Dermis microvascular lymphatic vessel endothelial cell (primary cell): Measurements from ENCODE around the gene HK3. TPM values are rescaled to one million over a fixed set of nuclear protein-coding genes. Genes with fewer than 3 reads are reported as not detected.

Source experiments
- DNase-seq, 2 donors: peaks; one replicate each; pipeline versions ENCODE4 v3.0.0 to v3.0.0-alpha.2; 2010; ENCODE audit warnings: low read depth in 2 of 2
- total RNA-seq: library from RNA; depleted of rRNA; stranded (reverse); fragments of >200 nt; gene quantifications from 2 replicates; pipeline ENCODE4 v1.2.1, GENCODE V29; 2014

HK3 gene
- total RNA-seq, 1 donor from 2014 or later: not detected

DNA sequence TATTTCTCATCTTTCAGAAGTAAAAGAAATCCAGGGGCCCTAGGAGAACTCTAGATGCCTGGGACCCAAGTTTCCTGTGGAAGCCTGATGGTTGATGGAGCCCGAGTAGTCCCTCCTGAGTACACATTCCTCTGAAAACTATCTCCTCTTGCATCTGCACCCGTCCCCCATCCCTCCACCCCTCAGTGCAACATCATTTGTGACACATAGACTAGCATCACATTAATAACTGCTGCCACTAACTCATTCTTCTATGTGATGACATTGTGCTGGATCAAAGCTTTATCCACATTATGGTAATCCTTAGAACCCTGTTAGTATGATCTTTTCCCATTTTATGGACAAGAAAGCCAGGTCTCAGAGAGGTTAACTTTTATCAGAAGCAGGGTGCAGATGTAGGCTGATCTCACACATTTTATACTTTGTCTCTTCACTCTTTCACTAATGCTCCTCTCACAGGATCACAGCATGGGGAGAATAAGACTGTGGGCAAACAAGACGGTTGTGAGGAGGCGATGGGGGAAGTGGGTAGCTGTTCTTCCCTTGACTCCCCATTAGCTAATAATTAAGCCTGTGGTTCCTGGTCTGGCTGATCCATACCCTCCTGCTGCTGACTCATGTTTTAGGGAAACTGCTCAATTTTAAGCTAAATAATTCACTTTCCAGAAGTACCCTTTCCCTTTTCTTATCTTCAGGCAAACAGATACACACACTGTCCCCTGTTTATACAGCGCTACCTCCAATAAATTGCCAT lies 3.9 kb upstream of the HK3 start:
- no peak for DNase-seq

DNA sequence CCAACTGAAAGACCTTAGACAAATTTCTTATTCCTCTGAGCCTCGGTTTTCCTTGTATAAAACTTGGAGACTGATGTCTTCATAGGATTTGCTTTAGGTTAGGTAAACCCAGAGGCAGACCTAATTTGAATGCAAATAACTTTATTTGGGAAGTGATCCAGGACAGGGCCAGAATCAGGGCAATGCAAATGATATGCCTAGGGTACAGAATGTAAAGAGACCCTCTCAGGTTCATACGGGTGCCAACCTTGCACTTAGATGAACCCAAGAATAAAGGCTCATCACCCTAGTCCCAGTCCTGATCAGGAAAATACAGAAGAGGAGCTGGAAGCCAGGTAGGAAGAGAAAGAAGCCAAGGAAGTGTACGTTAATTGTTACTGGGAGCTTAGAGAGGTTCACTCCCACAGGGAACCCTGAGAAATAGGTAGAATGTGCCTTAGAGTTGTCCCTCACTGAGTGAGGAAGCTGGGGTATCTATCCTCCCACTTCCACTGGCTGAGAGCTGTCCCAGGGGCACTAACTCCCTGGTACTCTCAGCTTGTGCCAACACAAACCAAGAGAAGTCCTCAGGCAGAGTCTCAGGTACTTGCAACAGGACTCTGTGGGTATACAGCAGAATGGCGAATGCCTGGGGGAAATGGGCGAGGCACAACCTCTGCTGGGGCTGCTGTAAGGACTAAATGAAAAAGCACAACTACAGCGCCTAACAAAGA lies 3.1 kb upstream of the HK3 start:
- DNase-seq: no peak

DNA sequence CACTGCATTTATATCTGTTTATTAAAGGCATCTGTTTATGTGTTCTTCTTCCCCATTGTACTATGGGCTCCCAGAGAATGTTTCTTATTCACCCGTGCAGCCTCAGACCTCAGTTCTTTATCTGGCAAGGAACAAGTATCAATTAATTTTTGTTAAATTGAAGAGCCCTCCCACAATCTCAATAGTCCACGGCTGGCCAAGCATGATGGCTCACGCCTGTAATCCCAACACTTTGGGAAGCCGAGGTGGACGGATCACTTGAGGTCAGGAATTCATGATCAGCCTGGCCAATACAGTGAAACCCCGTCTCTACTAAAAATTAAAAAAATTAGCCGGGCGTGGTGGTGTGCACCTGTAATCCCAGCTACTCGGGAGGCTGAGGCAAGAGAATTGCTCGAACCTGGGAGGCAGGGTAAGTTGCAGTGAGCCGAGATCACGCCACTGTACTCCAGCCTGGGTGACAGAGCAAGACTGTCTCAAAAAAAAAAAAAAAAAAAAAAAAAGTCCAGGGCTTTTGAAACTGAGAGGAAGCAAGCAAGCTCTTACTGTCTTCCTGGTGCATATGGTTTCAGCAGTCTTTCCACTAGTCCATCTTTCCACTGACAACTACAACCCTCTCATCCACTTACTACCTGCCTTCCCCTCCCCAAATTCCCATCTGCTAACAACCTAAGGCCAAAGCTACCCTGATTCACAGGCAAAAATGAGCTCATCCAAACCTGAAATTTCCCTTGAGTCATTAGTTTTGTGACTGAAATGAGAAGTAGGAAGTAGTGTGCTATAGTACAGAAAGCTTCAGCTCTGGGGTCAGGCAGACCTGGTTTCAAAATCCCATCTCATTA lies 2.3 kb upstream of the HK3 start:
- DNase-seq: no peak

DNA sequence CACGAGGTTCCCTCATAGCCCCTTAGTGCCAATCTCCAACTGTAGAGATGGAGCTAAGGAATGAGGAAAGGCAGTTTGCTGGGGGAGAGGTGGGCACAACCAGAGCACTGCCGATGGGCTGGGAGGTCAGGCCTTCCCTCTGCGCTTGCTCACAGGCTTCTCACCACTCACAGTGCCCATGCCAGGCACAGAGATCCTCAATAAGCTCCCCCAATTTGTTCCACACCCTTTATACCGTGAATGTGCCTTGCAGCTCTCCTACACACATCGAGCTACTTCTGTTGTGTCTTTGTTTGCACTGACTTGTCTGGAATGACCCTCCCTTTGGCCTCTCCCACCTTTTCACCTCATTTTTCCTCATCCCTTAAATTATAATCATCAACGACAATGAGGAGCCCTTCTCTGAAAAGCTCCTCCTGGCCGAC lies 1.6 kb upstream of the HK3 start:
- DNase-seq: no peak

DNA sequence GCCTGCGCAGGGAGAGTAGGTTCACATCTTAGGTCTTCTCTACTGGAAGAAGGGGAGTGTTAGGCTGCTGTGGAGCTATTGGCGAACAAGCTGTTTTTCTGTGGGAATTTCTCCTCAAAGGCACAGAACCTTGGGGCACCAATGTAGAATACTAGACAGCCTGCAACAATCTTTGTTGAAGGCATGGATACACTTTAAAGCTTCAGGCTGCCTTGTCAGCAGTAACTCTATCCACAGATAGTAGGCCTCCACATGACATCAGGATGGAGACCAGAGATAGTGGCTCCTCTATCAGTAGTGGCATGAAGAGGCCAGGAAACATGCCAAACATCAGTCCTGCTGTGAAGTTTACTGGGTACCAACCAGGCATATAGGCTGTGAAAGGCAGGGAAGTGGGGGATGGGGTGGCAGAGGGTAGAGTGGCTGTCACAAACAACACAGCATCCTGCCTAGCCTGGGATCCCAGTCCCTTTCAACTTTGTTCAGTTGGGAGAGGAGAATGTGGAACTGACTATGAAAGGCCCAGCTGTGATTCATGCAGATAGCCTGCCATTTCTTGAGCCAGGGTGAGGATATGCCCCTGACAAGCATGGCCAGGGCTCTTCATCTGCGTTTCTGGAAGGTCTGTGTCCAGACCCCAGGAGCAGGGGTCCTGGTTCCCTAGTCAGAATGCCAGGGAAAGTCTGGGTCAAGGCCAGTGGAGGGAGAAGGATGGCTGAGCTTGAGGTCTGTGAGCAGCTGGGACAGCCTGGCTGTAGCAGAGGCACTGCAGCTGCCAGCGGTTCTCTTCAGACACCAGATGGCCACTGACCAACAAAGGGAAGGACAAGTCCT lies 1.0 kb upstream of the HK3 start:
- DNase-seq: no peak

DNA sequence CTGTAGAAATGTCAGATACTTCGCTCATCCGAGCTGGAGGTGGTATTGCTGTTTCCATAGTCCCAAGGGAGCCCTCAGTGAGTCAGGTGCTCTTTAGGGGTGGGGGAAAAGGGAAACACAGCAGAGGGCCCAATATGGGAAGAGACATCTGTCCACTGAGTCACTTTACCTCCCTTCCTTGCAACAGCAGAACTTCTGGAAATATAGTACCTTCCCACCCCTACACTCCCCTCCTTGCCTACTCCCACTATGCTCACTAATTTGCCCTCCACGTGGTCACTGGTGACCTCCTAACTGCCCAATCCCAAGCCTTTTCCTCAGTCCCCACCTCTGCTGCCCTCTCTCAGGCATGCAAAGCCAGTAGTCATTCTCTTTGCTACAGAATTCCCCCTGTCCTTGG lies 1.9 kb downstream of the HK3 start:
- DNase-seq: no peak

DNA sequence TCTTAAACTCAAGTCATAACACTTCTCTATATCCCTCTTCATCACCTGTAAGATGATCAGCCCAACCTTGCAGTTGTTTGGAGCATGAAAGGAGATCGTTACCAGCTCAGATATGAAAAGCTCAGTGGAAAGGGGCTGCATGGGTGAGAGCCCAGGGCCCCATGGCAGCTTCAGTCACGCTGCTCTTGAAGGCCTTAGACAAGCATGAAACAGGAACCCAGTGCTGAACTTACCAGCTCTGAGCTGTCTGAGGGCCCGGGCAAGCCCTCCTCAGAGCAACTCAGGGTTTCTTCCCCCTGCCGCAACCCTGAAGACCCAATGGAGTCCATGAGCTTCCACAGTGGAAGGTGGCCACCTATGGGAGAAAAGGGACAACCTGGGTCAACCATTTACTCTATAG lies 3.3 kb downstream of the HK3 start:
- no peak for DNase-seq

DNA sequence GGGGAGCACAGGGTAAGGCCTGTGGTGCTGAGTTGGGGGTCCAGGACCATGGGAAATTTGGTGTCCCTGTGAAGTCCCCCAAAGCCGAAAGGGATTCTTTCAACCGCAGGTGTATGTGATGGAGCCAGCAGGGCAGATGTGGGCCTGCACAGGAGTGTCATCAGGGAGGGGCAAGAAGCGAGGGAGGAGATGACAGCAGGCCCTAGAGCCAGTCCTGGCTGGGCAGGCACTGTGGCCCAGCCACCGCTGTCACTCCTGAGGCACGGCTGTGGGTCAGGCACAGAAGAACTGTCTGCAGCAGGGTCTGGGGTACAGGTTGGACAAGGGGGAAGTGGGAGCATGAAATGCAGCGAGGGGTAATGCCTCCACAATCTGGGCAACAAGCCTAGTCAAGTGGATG lies 4.8 kb downstream of the HK3 start:
- no peak for DNase-seq

DNA sequence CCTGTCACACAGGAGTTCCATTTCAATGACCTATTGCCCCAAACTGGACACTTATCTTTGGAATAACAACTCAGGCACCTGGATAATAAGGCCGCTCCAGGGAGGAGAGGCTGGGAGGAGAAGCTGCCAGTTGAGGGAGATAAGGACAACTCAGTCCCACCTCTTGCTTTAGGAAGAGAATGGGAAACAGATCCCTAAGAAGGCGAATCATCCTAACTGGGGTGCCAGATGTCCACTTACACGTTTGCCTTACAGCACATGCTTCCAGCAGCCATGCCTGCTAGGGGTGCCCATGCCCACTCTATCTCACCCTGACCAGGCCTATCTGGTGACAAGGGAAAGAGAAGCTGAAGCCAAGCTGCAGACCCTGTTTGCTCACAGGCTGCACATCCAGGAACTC lies 6.5 kb downstream of the HK3 start:
- DNase-seq: no peak

DNA sequence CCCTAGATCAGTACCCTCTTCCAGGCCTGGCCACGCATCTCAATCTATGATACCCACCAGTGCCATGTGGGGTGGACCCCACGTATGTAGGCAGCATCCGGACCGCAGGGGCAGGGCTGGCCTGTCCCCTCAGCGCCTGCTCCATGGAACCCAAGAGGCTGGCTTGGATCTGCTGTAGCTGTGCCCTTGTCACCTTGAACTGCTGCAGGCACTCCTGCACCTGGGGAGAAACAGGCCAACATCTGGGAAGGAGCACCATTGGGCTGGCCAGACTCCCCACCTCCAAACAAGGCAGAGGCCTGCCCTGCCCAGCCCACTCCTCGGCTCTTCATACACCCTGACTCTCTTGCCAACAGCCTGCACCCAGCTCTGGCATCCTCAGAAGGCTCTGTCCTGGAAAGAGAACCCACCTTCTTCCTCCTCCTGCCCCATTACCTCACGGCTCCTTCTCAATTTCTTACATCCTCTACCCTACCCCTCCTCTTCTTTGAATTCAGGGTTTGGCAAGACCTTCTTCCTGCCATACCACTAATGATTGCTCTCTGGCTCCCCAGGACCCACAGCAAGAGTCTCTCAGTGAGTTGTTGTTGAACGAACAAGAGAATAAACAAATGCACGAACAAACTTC lies 7.7 kb downstream of the HK3 start:
- no peak for DNase-seq

DNA sequence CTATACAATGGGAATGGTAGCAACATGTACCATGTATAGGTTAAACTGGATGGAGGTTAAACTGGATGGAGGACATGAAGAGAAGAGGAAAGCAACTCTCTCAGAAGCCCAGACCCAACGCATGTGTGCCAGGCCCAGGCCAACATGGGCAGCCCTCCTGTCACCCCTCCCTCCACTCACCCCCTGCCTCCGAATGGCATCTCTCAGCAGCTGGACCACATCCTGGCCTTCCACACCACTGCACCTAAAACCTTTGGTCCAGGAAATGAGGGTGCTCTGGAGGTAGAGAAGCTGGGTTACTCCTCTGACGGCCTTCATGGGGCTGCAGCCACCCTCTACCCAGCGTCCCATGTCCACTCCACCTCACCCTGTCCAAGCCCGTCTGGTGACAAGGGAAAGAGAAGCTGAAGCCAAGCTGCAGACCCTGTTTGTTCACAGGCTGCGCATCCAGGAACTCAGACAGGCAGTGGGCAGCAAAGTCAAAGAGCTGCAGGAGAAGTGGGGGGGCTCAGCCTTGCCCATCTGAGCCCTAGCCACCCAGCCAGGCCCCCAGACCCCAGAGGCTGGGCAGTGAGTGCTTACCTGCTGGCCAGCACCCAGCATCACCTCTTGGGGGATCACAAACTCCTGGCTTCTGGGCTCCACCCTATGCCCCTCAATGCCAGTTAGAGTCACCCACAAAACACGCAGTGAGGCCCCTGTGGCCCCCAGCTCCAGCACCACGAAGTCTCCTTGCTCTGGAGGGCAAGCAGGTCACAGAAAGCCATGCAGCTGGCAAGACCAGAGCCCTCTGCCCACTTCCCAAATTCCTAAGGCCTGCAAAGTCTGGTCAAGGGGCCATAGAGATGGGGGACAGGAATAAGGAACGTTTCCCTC lies 8.5 kb downstream of the HK3 start:
- DNase-seq: no peak

DNA sequence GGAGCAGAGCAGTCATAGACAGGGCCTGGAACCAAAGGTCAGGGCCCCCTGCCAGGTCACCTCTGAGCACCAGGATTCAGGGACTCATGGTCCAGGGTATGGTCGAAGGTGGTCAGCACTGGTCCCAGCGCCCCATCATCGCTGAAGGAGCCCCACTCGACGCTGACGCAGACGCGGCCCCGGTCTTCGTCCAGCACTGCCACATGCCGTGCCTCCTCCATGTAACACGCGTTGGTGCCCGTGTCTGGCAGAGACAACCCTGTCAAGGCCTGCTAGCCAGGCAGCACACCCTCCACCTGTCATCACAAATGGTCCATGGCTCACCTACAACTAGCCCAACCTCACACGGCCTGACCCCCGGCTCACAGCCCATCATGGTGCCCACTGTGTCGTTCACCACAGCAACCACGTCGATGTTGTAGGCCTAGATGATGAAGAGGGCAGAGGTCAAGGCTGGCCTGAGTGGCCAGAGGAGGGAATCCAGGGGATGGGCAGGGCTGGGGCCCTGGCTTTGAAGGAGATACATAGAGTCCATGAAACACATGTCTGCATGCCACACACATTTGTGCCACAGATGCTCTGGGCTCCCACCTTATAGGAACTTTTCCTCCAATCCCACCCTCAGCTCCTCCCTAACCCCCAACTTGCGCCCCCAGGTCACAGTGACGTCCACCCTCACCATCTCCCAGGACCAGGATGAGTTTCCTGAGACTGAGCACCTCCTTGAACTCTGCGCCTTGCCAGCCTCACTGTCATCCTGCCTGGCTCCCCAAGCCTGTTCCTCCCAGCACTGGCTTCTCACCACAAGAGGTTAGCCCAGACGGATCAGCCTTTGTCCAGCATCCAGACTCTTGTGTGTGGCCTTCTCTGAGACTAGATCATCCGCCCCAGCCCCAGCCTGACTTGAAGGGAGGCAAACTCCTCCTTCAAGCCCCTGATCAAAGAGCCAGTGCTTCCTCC lies 9.5 kb downstream of the HK3 start:
- DNase-seq: no peak

DNA sequence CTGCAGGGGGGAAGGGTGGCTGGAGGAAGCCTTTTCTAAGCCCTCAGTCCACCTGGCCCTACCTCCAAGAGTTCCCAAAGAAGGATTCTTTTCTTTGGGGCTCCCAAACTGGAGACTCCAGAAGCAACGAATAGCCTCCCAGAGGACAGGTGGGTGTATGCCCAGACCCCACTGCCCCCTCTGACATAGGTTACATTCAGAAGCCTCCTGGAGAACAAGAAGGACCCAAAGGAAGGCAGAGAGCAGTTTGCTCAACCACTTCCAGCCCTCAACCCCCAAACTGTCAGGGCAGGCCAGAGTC lies 10.3 kb downstream of the HK3 start:
- DNase-seq: no peak

DNA sequence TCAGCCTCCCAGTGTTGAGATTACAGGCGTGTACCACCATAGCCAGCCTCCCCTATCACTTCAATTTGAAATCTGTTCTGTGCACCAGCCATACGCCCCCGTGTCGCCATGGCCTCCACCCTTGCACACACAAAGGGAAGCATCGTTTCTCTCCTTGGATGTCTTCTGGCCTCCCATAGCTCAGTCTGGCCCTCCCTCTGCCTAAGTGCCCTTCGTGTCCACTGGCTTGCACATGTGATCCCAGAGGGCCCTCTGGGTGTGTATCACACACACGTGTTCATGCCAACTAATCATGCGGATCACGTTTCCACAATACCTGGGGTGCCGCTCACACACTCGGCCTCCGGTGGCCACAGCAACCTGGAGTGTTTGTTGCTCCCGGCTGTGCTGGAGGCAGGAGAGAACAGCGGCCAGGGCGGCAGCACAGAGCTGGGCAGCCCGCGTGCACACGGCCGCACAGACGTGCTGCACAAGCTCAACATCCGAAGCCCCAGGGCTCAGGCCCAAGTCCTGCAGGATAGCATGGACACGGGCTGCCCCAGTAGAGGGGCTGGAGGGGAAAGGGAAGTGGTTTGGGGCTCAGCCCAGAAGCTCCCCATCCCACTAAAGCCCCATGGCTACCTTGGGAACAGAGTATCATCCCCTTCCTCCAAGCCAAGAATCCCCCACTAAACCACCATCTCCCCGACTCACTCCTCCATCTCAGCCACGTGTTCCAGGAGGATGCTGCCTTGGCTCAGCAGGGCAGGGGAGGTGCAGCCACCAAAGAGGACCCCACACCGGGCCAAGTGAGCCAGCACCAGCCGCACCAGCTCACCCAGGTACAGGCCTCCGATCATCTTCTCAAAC lies 10.9 kb downstream of the HK3 start:
- no peak for DNase-seq

DNA sequence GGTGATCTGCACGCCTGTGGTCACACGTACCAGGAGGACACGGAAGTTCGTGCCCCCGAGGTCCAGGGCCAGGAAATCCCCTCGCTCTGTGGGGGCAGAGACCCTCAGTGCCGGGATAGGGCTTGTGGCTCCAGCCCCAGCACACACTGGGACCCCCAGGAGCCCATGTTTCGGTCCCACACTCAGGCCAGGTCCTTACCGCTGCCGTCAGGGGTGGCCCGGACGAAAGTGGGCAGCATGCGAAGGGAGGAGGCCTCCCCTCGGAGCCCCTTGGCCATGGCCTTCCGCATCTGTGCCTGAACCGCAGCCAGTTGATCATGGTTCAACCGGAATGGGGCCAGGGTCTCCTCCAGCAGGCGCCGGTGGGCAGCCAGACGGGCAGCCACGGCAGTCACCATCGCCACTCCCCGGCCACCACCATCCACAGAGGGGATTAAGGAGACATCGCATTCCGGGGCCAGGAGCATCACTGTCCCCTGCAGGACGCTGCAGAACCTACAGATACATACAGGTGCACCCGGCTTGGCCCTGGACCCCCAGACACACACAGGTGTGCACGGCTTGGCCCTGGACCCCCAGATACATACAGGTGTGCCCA lies 11.8 kb downstream of the HK3 start:
- no peak for DNase-seq

DNA sequence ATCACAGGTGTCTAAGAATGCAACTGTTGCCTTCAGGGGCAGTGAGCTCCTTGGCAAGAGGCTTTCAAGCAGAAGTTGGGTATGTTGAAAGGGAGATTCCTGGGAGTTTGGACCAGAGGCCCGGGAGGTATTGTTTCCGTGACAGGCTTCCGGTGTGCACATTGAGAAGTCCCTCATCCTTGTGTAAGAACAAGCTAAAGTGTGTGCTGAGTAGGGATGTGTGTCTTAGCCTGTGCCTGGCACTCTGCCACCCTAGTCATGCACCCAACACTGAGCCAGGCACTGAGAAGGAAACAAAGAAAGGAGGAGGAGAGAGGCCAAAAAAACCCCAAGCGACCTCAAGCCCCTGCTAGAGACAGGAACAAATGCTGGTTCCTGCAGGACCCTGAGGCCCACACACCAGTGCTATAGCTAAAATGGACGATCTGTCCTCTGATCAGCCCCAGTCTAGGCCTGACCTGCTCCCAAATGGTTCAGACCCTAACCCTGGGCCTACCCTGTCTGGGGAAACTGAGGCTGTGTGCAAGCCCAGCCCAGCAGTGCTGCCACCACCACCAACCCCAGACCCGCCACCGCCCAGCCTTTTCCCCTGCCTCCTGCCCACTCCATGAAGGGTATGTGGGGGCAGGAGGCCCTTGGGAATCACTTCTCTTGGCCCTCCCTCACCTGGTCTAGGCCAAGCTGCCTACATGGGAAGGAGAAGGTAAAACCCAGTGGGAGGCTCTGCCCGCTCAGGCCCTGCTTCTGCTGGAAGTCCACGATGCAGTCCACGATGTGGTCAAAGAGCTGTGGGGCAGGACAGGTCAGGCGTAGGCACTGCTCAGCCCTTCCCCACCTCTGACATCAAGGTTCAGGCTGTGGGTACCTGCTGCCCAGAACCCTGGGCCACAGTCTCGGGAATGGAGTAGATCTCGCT lies 12.6 kb downstream of the HK3 start:
- DNase-seq: no peak

DNA sequence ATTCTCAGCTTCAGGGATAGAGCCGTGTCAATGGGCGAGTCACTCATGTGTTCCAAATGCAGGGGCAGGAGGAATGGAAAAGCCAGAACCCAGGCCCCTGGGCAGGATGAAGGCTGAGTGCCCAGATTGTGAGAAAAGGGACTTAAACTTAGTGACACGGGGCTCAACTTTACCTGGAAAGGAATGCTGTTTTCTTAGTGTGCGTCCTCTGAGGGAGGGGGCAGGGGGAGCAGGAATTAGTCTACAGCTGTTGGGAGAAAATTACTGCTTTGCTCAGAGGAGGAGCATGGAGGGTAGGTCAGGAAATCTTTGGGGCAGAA lies 14.6 kb downstream of the HK3 start:
- no peak for DNase-seq
